Activated T-helper 17 cell treated with anti-CD3 and anti-CD28 coated beads, Interleukin-2, amount 50 U/mL, for 72 hours (primary cell): ENCODE measurements around the gene LY6G6F. TPM values are rescaled to one million over a fixed set of nuclear protein-coding genes. Genes with fewer than 3 reads are reported as not detected.
A peak's percentile ranks its signal among the peaks of the same experiment; 100 is the strongest.

Experiments
- ATAC-seq: fragments of 150-1000 bp; cut with Tn5 transposase; replicated peaks from 2 replicates; pipeline ENCODE4 v1.10.0; 2021; ENCODE audit warnings: mild to moderate bottlenecking, moderate library complexity
- H3K27ac Mint-ChIP-seq: one replicate; pipeline ENCODE4 v1.8.0; 2022; ENCODE audit warnings: mixed read lengths
- H3K27me3 Mint-ChIP-seq: one replicate; pipeline ENCODE4 v1.8.0; 2022; ENCODE audit warnings: mixed read lengths
- H3K36me3 Mint-ChIP-seq: one replicate; pipeline ENCODE4 v1.8.0; 2022; ENCODE audit warnings: low read depth, mild to moderate bottlenecking, mixed read lengths
- H3K4me1 Mint-ChIP-seq: one replicate; pipeline ENCODE4 v1.8.0; 2022; ENCODE audit warnings: mixed read lengths
- H3K4me3 Mint-ChIP-seq: one replicate; pipeline ENCODE4 v1.8.0; 2022; ENCODE audit warnings: mild to moderate bottlenecking, mixed read lengths
- H3K9me3 Mint-ChIP-seq: one replicate; pipeline ENCODE4 v1.8.0; 2022; ENCODE audit warnings: mixed read lengths
- total RNA-seq, 2 donors: library from RNA; stranded (reverse); gene quantifications; one replicate each; pipeline ENCODE4 v1.2.3, GENCODE V29; 2022

Gene LY6G6F
- total RNA-seq, 2 donors from 2014 or later, result not detected

DNA sequence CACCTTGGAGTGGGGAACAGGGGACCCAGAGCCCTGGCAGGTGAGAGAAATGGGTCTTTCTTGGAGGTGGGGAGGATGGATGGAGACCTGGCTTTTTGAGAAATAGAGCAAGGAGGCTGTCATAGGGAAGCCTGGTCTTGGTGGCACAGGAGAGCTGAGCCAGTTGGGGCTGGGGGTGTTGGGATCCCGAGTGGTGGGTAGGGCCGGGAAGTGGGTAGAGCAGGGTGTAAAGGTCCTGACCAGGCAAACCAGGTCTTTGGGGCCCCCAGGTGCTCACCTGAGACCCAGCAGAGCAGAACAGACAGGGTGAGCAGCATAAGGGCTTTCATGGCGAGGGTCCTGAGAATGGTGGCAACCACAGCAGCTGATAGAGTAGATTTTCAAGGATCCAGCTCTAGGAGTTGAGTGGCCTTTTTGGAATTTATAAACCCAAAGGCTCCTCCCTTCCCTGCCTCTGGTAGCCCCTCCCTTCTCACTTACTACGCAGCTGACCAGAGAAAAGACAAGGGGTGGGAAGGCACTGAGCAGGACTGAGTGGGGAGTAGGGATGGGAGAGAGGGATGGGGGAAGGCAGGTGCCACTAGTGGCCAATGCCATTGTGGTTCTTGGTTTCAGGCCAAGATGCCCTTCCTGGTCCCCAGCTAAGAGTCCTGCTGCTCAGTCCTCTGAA lies 14.8 kb downstream of the LY6G6F start, which contains the start of gene LY6G6C:
TSS of gene LY6G6C (minus strand) at position 396 of the 670 bp plus-strand sequence. CDS start at position 329, 67 bp downstream.
- H3K9me3 Mint-ChIP-seq, result no peaks in the 10 kb centered on the region
- H3K27ac Mint-ChIP-seq, result peak within 1 kb of the TSS; percentile 71
- H3K36me3 Mint-ChIP-seq, result no peaks in the 10 kb centered on the region
- H3K4me3 Mint-ChIP-seq, result no peak within 1 kb of the TSS
- ATAC-seq, result no peak
- H3K4me1 Mint-ChIP-seq, result peaks cover 15% of the 10 kb centered on the region
- H3K27me3 Mint-ChIP-seq, result no peaks in the 10 kb centered on the region

DNA sequence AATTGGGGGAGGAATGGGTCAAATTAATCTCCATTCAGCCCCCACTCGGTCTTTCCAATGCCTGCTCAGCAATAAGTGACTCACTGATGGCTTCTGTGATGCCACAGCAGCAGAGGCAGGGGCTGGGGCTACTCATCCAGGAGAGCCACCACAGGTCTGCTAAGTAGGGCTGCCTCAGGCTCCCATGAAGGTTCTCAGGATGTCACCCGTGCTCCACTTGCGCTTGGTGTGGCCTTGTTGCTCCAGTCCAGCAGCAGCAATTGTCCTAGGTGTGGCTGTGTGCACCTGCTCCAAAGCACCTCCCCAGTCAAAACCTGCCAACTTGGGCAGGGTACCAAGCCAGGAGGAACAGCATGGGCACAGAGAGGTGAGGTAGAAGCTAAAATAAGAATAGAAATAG lies 15.5 kb downstream of the LY6G6F start:
- Mint-ChIP-seq H3K27ac (no peak overlapping the region), H3K4me3 (no peak overlapping the region), H3K4me1 (peaks cover 20% of the 10 kb centered on the region), H3K36me3 (peaks cover 5% of the 10 kb centered on the region), H3K9me3 (no peaks in the 10 kb centered on the region), H3K27me3 (no peaks in the 10 kb centered on the region)
- ATAC-seq, result no peak

- no peak for ATAC-seq
- H3K9me3 Mint-ChIP-seq, result no peaks in the 10 kb centered on the region
- no peak within 1 kb of the TSS for H3K4me3 Mint-ChIP-seq
- H3K4me1 Mint-ChIP-seq, result peaks cover 20% of the 10 kb centered on the region
- no peaks in the 10 kb centered on the region for H3K27me3 Mint-ChIP-seq
- H3K27ac Mint-ChIP-seq, result no peak within 1 kb of the TSS
- peaks cover 12% of the 10 kb centered on the region for H3K36me3 Mint-ChIP-seq
Measured at GRCh38 chr6:31723245-31723979, 16.7 kb downstream of the LY6G6F start, which contains the start of gene MPIG6B. Gene MPIG6B (plus strand): TSS chr6:31723373. CDS start chr6:31723384, 11 bp downstream.

DNA sequence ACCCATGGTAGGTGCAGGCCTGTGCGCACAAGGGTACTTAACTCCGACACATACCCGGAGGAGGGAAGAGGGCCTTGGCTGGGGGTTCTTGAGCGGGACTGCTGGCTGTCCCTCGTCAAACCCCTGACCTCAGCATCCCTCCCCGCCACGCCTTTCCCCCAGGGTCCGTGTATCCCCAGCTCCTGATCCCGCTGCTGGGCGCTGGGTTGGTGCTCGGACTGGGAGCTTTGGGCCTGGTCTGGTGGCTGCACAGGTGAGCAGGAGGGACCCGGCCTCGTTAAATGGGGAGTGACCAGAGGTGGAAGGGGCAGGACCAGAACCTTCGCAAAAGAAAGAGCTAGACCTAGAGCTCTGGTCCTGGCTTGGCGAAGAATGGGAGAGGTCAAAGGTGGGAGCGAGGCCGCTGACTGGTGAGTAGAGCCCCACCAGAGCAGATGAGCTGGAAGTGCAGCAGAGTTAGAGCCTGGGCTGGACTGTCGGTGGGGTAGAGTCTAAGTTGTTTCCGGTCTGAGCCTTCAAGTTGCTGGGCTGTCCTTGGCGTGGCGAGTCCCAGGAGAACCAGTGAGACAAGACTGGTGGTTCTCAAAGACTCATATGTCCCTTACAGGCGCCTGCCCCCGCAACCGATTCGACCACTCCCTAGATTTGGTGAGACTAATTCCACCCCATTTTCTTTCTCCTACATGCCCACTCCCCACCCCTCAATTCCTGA lies 17.5 kb downstream of the LY6G6F start:
- Mint-ChIP-seq H3K4me1 (peaks cover 22% of the 10 kb centered on the region), H3K9me3 (no peaks in the 10 kb centered on the region), H3K27ac (no peak overlapping the region), H3K36me3 (peaks cover 20% of the 10 kb centered on the region), H3K4me3 (no peak overlapping the region), H3K27me3 (no peaks in the 10 kb centered on the region)
- no peak for ATAC-seq

GRCh38 chr6:31725502-31726350 lies 19.1 kb downstream of the LY6G6F start:
- ATAC-seq, result peak; percentile 30
- Mint-ChIP-seq H3K4me3 (peak overlapping the region; percentile 0), H3K4me1 (peaks cover 32% of the 10 kb centered on the region), H3K27ac (peak overlapping the region; percentile 35), H3K9me3 (no peaks in the 10 kb centered on the region), H3K36me3 (peaks cover 35% of the 10 kb centered on the region), H3K27me3 (no peaks in the 10 kb centered on the region)

DNA sequence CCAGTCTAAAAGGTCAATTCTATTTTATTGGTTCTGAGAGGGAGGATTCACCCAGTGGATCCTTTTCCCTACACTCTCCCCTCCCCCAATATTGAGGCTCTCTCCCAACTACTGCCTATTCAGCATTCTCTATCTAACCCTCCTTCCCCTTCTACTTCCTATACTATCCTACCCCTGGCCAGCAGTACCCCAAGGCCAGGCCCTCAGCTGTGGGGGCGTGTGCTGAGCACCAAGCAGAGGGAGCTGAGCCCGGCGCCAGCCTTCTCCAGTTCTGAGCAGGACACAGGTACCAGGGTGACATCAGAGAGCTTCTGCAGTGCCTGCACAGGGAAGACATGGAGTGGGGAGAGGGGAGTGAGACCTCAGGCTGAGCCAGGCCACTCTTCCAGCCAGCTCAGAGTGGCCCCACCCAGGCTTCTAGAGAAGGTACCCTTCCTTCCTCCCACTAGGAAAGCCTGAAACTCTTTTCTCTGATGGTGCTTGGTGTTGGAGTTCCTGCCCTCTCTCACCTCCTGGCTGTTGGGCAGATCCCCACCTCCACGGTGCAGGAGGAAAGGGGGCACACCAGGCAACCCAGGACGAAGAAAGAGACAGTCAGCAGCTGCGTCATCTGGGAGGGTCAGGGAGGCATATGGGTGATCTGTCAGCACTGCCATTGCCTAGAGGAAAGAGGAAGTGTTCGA lies 20.5 kb downstream of the LY6G6F start:
- Mint-ChIP-seq H3K27me3 (no peaks in the 10 kb centered on the region), H3K4me1 (peaks cover 28% of the 10 kb centered on the region), H3K4me3 (peak overlapping the region; percentile 53), H3K9me3 (no peaks in the 10 kb centered on the region), H3K27ac (peak overlapping the region; percentile 40), H3K36me3 (peaks cover 49% of the 10 kb centered on the region)
- ATAC-seq, result no peak

DNA sequence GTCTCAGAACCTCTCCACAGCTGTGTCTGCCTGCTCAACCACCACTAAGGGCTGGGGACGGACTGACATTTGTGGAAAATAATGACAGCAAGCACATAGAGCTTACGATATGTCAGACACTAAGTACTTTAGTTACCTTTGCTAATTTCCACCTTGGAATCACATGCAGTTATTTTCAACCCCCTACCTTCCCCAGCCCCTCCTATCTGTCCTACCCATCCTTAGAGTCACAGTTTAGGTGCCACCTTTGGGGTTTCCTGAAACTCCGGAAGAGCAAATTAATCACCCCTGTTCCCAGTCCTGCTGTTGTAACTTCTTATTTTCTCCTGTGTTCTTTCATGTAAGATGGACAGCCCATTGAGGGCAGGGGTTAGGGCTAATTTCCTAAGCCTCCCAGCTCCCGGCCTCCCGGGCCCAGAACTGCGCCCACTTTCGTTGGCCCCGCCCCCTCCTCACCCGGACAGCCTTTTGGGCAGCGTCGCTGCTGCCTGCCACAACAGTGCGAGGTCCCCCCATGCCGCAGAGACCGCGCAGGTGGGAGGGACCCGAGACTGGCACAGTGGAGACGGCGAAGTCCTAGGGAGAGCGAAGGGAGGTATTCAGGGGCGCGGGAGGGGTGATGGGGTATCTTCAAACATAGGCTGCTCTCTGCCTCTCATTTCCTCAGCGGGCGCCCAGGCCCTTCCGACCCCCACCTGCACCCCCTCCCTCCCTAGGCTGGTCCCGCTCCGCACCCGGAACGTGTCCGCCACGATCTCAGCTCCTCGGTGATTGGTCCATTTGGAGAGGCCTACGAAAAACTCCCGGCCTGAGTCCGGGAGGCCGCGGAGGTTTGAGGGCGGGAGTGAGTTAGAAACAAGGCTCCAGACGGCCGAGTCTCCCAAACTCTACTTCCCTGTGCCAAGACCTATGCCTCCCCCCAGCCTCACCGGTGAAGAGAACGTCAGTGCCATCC lies 21.3 kb downstream of the LY6G6F start:
- Mint-ChIP-seq H3K36me3 (peaks cover 58% of the 10 kb centered on the region), H3K4me1 (peaks cover 28% of the 10 kb centered on the region), H3K4me3 (peak overlapping the region; percentile 77), H3K27me3 (no peaks in the 10 kb centered on the region), H3K27ac (peak overlapping the region; percentile 40), H3K9me3 (no peaks in the 10 kb centered on the region)
- no peak for ATAC-seq

DNA sequence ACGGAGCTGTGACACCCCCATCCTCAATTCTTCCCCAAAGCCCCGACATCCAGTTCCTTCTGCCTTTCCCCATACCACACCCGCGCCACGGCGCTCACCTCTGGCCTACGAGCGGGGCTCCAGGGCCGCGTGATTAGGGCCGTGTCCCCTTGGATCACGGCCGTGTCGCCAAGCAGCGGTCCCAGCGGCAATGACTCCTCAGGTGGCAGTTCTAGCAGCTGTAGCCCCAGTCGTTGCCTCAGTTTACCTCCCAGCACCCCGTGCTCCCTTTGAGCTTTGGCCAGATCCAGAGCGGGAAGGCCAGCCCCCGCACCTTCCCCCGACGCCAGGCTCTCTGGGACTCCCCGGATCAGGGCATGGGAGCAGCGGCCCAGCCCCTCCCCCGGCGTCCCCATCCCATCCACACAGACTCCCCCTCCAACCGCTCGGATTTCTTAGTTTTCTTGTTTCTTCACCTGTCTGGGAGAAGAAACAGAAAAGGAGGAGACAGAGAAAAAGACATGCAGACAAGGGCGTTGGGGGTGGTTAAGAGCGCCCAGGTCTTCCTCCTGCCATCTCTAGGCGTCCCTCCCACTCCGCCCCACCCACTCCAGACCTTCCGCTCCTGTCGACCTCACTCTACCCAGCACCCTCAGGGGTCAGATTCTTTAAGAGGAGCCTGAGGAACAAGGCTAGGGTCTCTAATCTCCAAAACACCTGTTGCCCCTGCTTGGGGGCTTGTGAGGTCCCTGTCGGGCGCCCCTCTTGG lies 22.3 kb downstream of the LY6G6F start, which contains the start of gene DDAH2:
TSS of gene DDAH2 (minus strand) at position 533 of the 748 bp plus-strand sequence. CDS start at position 395, 138 bp downstream.
- Mint-ChIP-seq H3K27me3 (no peaks in the 10 kb centered on the region), H3K4me3 (peak within 1 kb of the TSS; percentile 77), H3K4me1 (peaks cover 34% of the 10 kb centered on the region), H3K36me3 (peaks cover 67% of the 10 kb centered on the region), H3K9me3 (no peaks in the 10 kb centered on the region), H3K27ac (no peak within 1 kb of the TSS)
- peak; percentile 22 for ATAC-seq

DNA sequence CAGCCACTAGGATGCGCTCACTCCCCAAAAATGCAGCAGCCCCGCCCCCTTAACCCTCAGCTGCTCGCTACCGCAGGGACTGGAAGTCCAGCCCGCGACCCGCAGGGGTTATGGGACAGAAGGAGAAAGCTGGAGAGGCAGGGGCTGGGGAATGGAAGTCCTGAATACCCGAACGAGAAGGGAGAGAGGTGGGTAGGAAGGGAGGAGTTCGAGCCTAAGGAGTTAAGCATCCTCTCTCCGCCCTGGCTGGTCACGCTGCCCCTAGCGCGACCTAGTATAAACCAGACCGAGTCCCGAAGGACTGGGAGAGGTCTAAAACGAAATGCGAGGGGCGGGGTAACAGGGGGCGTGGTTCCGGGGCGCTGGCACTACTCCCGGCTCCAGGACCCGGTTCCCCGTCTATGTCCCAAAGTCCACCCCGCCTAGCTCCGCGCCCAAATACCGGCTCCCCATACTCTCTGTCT lies 22.9 kb downstream of the LY6G6F start:
- H3K36me3 Mint-ChIP-seq, result peaks cover 73% of the 10 kb centered on the region
- no peak overlapping the region for H3K27ac Mint-ChIP-seq
- peaks cover 34% of the 10 kb centered on the region for H3K4me1 Mint-ChIP-seq

DNA sequence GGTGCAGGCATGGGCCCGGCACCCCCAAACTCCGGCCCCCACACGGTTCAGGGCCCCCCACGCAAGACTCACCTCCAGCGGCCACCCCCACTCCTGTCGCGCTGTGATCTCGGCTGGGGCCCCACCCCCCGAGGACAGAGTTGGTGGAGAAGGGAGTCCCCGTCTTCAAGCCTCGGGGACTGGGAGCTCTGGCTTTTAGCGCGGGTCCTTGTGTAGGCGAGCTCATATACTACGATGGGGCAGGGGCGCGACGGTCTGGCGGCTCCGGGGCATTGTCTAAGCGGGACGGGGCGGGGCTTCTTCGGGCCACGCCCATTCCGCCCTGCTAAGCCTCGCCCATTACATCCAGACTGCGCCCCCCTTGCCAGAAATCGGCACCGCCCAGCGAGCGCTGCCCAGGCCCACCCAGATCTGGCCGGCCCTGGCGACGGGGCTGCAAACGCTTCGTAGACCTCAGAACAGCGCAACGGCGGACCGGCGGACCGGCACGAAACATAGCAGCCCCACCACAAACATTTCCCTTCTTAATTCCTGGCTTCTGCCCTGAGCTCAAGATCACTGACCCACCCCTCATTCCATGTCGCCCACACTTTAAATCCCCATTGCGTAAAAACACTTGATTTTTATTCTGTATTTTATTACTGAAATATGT lies 23.4 kb downstream of the LY6G6F start:
- Mint-ChIP-seq H3K36me3 (peaks cover 79% of the 10 kb centered on the region), H3K4me3 (peak overlapping the region; percentile 77), H3K4me1 (peaks cover 34% of the 10 kb centered on the region), H3K9me3 (no peaks in the 10 kb centered on the region), H3K27me3 (no peaks in the 10 kb centered on the region), H3K27ac (peak overlapping the region; percentile 33)
- peak; percentile 44 for ATAC-seq

More for the DNA sequence above, 22.9 kb downstream of the LY6G6F start:
- Mint-ChIP-seq H3K9me3 (no peaks in the 10 kb centered on the region), H3K27me3 (no peaks in the 10 kb centered on the region), H3K4me3 (peak overlapping the region; percentile 77)
- ATAC-seq, result peak; percentile 68

DNA sequence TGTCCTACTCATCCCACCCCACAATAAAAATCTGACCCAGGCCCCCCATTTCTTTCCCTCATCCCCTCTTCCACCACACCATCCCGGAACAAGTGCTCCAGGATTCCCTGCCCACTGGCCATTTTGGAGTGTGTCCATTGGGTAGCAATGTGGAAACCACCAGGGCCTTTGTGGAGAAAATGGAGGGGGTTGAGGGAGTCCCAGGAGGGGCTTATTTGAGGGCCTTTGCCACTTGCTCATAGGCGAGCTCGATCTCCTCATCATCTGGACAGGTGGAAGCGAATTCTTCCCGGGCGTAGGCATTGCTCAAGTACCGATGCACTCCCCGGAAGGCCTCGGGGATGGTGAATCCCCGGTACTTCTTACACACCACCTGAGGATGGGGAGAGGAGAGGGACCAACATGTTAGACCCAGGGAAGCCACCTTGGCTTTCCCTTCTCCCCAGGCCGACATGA lies 24.0 kb downstream of the LY6G6F start:
- peak overlapping the region; percentile 77 for H3K4me3 Mint-ChIP-seq
- no peak for ATAC-seq
- peaks cover 33% of the 10 kb centered on the region for H3K4me1 Mint-ChIP-seq
- H3K27ac Mint-ChIP-seq, result peak overlapping the region; percentile 33
- peaks cover 84% of the 10 kb centered on the region for H3K36me3 Mint-ChIP-seq
- H3K27me3 Mint-ChIP-seq, result no peaks in the 10 kb centered on the region
- no peaks in the 10 kb centered on the region for H3K9me3 Mint-ChIP-seq
